Liver (tissue), 9 donors: ENCODE data around the gene ACTR1A. TPM values are rescaled to one million over a fixed set of nuclear protein-coding genes. Genes with fewer than 3 reads are reported as not detected.

Experiments
- DNase-seq: peaks from one replicate; pipeline ENCODE4 v3.0.0-alpha.2; 2017; ENCODE audit warnings: low spot score
- H3K27ac ChIP-seq, 2 donors: one replicate each; pipeline ENCODE4 v1.7.0; 2013; ENCODE audit warnings: inconsistent platforms in 2 of 2, low read length in 2 of 2, control low read depth in 1 of 2, low read depth in 1 of 2, mild to moderate bottlenecking in 1 of 2
- H3K27me3 ChIP-seq, 4 donors: one replicate each; pipeline versions ENCODE4 v1.6.1 to v1.7.0; 2013; ENCODE audit warnings: low read length in 3 of 4, inconsistent platforms in 1 of 4, mild to moderate bottlenecking in 1 of 4, moderate library complexity in 1 of 4; ENCODE audit not compliant: control insufficient read depth in 4 of 4, insufficient read depth in 4 of 4
- H3K36me3 ChIP-seq, 4 donors: one replicate each; pipeline versions ENCODE4 v1.6.1 to v1.7.0; 2013; ENCODE audit warnings: low read length in 3 of 4, mild to moderate bottlenecking in 3 of 4, low read depth in 1 of 4, moderate library complexity in 1 of 4; ENCODE audit not compliant: control insufficient read depth in 4 of 4, insufficient read depth in 3 of 4
- H3K4me1 ChIP-seq, 4 donors: one replicate each; pipeline versions ENCODE4 v1.6.1 to v1.7.0; 2013; ENCODE audit warnings: low read length in 3 of 4, mild to moderate bottlenecking in 3 of 4, moderate library complexity in 1 of 4; ENCODE audit not compliant: control insufficient read depth in 4 of 4, insufficient read depth in 4 of 4
- H3K4me3 ChIP-seq, 3 donors: one replicate each; pipeline versions ENCODE4 v1.6.1 to v1.7.0; 2013; ENCODE audit warnings: low read length in 3 of 3, control low read depth in 1 of 3, low read depth in 1 of 3, mild to moderate bottlenecking in 1 of 3
- H3K9ac ChIP-seq, 2 donors: one replicate each; pipeline ENCODE4 v1.7.0; 2013; ENCODE audit warnings: low read length in 2 of 2, mild to moderate bottlenecking in 2 of 2, moderate library complexity in 2 of 2, control low read depth in 1 of 2, low read depth in 1 of 2
- H3K9me3 ChIP-seq, 4 donors: one replicate each; pipeline versions ENCODE4 v1.6.1 to v1.7.0; 2013; ENCODE audit warnings: low read length in 3 of 4; ENCODE audit not compliant: control insufficient read depth in 4 of 4
- EGR1 ChIP-seq, 2 donors: IDR thresholded peaks; 2 replicates each; pipeline ENCODE4 v1.6.1; 2016 to 2018; ENCODE audit warnings: antibody characterized with exemption in 2 of 2, low read depth in 2 of 2
- FOXA2 ChIP-seq: IDR thresholded peaks from 2 replicates; pipeline ENCODE4 v1.6.1; 2016; ENCODE audit warnings: antibody characterized with exemption
- GABPA ChIP-seq, 2 donors: IDR thresholded peaks in 1 of 2; conservative IDR thresholded peaks in 1 of 2; 2 replicates each; pipeline ENCODE4 v1.6.1; 2016; ENCODE audit warnings: antibody characterized with exemption in 2 of 2, mild to moderate bottlenecking in 1 of 2, moderate library complexity in 1 of 2
- HNF4A ChIP-seq, 2 donors: conservative IDR thresholded peaks; 2 replicates each; pipeline ENCODE4 v1.6.1; 2016; ENCODE audit warnings: antibody characterized with exemption in 2 of 2, mild to moderate bottlenecking in 2 of 2
- HNF4G ChIP-seq: IDR thresholded peaks from 2 replicates; pipeline ENCODE4 v1.6.1; 2016; ENCODE audit warnings: antibody characterized with exemption
- JUND ChIP-seq, 2 donors: IDR thresholded peaks; 2 replicates each; pipeline ENCODE4 v1.6.1; 2016; ENCODE audit warnings: antibody characterized with exemption in 2 of 2
- NR2F2 ChIP-seq: IDR thresholded peaks from 2 replicates; pipeline ENCODE4 v1.6.1; 2016; ENCODE audit warnings: antibody characterized with exemption
- RAD21 ChIP-seq, 2 donors: IDR thresholded peaks; 2 replicates each; pipeline ENCODE4 v1.6.1; 2016; ENCODE audit warnings: antibody characterized with exemption in 2 of 2, mild to moderate bottlenecking in 2 of 2
- RXRA ChIP-seq, 2 donors: IDR thresholded peaks; 2 replicates each; pipeline ENCODE4 v1.6.1; 2017 to 2018; ENCODE audit warnings: antibody characterized with exemption in 2 of 2, mild to moderate bottlenecking in 1 of 2
- SP1 ChIP-seq: IDR thresholded peaks from 2 replicates; pipeline ENCODE4 v1.6.1; 2018; ENCODE audit warnings: antibody characterized with exemption, mild to moderate bottlenecking
- TAF1 ChIP-seq: conservative IDR thresholded peaks from 2 replicates; pipeline ENCODE4 v1.6.1; 2016; ENCODE audit warnings: antibody characterized with exemption, mild to moderate bottlenecking
- YY1 ChIP-seq: IDR thresholded peaks from 2 replicates; pipeline ENCODE4 v1.6.1; 2016; ENCODE audit warnings: antibody characterized with exemption, mild to moderate bottlenecking
- WGBS: extraction: QIAGEN DNeasy Blood & Tissue Kit; methylation state at CpG from one replicate; pipeline ENCODE4 v1.1.7; 2013; 5-methylcytosine and 5-hydroxymethylcytosine counted together
- polyA plus RNA-seq, 2 donors: library from polyadenylated mRNA; stranded (reverse) in 1 of 2; unstranded in 1 of 2; fragments of 200-250 nt in 1 of 2; fragments of >200 nt in 1 of 2; fragmentation: Nextera tagmentation in 1 of 2; extraction: Ambion mirVana in 1 of 2; gene quantifications; one replicate each; pipeline versions ENCODE4 v1.2.1 to v1.2.3, GENCODE V29; 2013 to 2015
- total RNA-seq, 2 donors: library from RNA; depleted of rRNA; stranded (reverse); fragments of >200 nt; gene quantifications; one replicate each; pipeline ENCODE4 v1.2.3, GENCODE V29; 2014
- TF ChIP-seq, protein P1 (sequence below): IDR thresholded peaks from 2 replicates; pipeline ENCODE4 v1.6.1; 2016; ENCODE audit warnings: antibody characterized with exemption
- TF ChIP-seq, protein P2 (sequence below): IDR thresholded peaks from 2 replicates; pipeline ENCODE4 v1.6.1; 2016; ENCODE audit warnings: antibody characterized with exemption
- TF ChIP-seq, protein P3 (sequence below): IDR thresholded peaks from 2 replicates; pipeline ENCODE4 v1.6.1; 2016; ENCODE audit warnings: antibody characterized with exemption, mild to moderate bottlenecking
- TF ChIP-seq, protein P4 (sequence below): IDR thresholded peaks from 2 replicates; pipeline ENCODE4 v1.6.1; 2016; ENCODE audit warnings: antibody characterized with exemption
- donor health status: healthy.
- donor health status: healthy.
- donor health status: healthy.
- donor health status: healthy.
- donor health status: healthy.

The ACTR1A gene
- total and polyA plus RNA-seq, 4 donors, result 24.5 to 51.9 (median 35.3) TPM

DNA sequence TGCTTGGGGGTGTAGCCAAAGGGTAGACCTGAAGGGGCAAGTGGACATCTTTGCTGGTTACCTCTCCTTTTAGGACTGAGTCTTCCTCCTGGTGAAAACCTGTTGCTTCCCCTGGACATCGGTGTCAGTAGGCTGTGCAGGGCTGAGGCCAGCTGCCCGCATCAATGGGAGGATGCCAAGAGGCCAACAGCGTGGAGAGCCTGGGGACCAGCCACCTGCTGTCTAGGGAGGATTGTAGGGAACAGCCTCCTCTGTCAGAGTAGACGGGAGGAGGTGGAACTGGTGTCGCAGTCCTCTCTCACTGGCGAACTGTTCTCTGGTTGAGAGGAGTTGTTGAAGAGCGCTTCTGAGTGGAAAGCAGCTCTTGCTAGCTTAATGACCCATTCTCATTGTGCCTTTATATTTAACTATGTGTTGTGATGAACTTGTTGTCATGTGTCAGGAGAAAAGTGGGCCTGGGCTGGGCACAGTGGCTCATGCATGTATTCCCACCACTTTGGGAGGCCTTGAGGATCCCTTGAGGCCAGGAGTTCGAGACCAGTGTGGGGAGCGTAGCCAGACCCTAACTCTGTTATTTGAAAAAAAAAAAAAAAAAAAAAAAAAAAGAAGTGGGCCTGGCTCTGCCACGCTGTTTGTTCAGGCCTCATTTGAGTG, 3.1 kb upstream of the ACTR1A start (continued):
- no peak for TF ChIP-seq HNF4A (conservative IDR thresholded peaks at IDR 0.05)
- TF ChIP-seq, protein P1, sequence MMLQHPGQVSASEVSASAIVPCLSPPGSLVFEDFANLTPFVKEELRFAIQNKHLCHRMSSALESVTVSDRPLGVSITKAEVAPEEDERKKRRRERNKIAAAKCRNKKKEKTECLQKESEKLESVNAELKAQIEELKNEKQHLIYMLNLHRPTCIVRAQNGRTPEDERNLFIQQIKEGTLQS, result no peak
- no peak for TF ChIP-seq EGR1 (IDR thresholded peaks at IDR 0.05; ENCODE audit: low read depth in 2 of 2)
- TF ChIP-seq NR2F2, result no peak
- no peak for TF ChIP-seq JUND (IDR thresholded peaks at IDR 0.05)
- no peak for TF ChIP-seq RXRA (IDR thresholded peaks at IDR 0.05)
- no peak for TF ChIP-seq TAF1
- TF ChIP-seq HNF4G, result no peak
- TF ChIP-seq FOXA2, result no peak
- TF ChIP-seq, protein P2, sequence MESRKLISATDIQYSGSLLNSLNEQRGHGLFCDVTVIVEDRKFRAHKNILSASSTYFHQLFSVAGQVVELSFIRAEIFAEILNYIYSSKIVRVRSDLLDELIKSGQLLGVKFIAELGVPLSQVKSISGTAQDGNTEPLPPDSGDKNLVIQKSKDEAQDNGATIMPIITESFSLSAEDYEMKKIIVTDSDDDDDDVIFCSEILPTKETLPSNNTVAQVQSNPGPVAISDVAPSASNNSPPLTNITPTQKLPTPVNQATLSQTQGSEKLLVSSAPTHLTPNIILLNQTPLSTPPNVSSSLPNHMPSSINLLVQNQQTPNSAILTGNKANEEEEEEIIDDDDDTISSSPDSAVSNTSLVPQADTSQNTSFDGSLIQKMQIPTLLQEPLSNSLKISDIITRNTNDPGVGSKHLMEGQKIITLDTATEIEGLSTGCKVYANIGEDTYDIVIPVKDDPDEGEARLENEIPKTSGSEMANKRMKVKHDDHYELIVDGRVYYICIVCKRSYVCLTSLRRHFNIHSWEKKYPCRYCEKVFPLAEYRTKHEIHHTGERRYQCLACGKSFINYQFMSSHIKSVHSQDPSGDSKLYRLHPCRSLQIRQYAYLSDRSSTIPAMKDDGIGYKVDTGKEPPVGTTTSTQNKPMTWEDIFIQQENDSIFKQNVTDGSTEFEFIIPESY, result no peak

DNA sequence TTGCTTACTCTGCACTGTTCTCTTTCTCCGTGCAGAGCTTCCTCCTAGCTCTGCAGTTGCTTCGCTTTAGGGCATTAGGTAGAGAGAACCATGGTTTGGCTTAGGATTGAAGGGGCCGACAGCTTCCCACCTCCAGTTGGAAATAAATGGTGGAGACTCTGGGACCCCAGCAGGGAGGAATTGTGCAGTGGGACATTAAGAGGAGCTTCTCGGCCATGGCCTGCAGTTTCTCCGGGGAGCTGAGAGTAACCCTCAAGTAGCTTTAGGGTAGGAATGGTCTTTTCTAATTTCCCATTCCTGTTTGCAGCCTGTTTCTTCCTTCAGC, 2.4 kb upstream of the ACTR1A start:
- 28% methylated on average over 5 of the region's 5 CpGs for WGBS
- Histone ChIP-seq H3K27ac (peak overlapping the region; percentile 54 to 72), H3K9me3 (no peaks in the 10 kb centered on the region), H3K9ac (peak overlapping the region; percentile 68 to 73), H3K4me3 (peak overlapping the region in 2 of 3 donors; percentile 72 to 94), H3K27me3 (no peaks in the 10 kb centered on the region), H3K36me3 (peaks cover 0 to 12% (median 7%) of the 10 kb centered on the region in 4 donors), H3K4me1 (peaks cover 6 to 34% (median 26%) of the 10 kb centered on the region in 4 donors)
- no peak for DNase-seq
- TF ChIP-seq RAD21 (IDR thresholded peaks at IDR 0.05), result peak in 1 of 2 donors; percentile 36
- no peak for TF ChIP-seq EGR1 (IDR thresholded peaks at IDR 0.05; ENCODE audit: low read depth in 2 of 2)
- TF ChIP-seq, protein P1, result no peak
- no peak for TF ChIP-seq HNF4G
- no peak for TF ChIP-seq HNF4A (conservative IDR thresholded peaks at IDR 0.05)
- no peak for TF ChIP-seq NR2F2
- TF ChIP-seq, protein P3, sequence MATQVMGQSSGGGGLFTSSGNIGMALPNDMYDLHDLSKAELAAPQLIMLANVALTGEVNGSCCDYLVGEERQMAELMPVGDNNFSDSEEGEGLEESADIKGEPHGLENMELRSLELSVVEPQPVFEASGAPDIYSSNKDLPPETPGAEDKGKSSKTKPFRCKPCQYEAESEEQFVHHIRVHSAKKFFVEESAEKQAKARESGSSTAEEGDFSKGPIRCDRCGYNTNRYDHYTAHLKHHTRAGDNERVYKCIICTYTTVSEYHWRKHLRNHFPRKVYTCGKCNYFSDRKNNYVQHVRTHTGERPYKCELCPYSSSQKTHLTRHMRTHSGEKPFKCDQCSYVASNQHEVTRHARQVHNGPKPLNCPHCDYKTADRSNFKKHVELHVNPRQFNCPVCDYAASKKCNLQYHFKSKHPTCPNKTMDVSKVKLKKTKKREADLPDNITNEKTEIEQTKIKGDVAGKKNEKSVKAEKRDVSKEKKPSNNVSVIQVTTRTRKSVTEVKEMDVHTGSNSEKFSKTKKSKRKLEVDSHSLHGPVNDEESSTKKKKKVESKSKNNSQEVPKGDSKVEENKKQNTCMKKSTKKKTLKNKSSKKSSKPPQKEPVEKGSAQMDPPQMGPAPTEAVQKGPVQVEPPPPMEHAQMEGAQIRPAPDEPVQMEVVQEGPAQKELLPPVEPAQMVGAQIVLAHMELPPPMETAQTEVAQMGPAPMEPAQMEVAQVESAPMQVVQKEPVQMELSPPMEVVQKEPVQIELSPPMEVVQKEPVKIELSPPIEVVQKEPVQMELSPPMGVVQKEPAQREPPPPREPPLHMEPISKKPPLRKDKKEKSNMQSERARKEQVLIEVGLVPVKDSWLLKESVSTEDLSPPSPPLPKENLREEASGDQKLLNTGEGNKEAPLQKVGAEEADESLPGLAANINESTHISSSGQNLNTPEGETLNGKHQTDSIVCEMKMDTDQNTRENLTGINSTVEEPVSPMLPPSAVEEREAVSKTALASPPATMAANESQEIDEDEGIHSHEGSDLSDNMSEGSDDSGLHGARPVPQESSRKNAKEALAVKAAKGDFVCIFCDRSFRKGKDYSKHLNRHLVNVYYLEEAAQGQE, result peak; percentile 10

DNA sequence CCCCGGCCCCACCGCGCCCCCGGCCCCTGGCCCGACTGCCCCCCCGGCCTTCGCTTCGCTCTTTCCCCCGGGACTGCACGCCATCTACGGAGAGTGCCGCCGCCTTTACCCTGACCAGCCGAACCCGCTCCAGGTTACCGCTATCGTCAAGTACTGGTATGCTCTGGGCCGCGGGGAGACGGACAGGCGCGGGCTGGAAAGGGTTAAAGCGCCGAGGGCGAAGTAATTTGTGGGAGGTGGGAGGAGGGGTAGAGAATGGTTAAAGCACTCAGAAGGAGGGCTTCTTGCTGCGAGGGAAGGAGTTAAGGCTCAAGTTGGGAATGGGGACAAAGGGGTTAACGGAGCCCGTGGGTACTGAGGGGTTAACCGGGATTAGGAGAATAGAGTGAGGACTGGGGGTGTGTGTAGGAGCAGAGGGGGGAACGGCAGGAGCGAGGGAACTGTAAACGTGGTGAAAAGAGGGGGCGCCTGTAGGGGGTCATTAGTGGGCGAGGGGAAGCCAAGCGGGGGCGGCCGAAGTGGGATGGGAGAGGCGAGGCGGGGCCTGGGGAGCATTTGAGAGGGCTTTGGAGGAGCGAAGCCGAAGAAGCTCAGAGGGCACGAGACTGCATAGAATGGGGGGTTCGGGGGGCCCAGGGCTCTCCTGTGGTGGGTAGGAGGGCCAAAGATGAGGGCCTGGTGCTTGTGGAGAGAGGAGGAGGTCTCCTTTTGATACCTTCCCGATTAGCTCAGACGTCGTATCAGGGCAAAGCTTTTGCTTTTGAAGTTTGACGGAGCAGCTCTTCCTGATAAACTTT, 1.9 kb upstream of the ACTR1A start:
- TF ChIP-seq, protein P4, sequence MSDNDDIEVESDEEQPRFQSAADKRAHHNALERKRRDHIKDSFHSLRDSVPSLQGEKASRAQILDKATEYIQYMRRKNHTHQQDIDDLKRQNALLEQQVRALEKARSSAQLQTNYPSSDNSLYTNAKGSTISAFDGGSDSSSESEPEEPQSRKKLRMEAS, result no peak
- TF ChIP-seq, protein P1, result no peak
- TF ChIP-seq NR2F2 (no peak), GABPA (IDR thresholded peaks at IDR 0.05 in 1 of 2, conservative IDR thresholded peaks at IDR 0.05 in 1 of 2) (no peak), EGR1 (IDR thresholded peaks at IDR 0.05; ENCODE audit: low read depth in 2 of 2) (no peak), YY1 (no peak), RAD21 (IDR thresholded peaks at IDR 0.05) (no peak), HNF4G (no peak), FOXA2 (no peak), SP1 (no peak)
- TF ChIP-seq, protein P2, result no peak
- peak overlapping the region; percentile 68 to 73 for H3K9ac ChIP-seq
- no peaks in the 10 kb centered on the region for H3K27me3 ChIP-seq
- H3K9me3 ChIP-seq, result no peaks in the 10 kb centered on the region
- peaks cover 0 to 8% (median 5%) of the 10 kb centered on the region in 4 donors for H3K36me3 ChIP-seq
- 2% methylated on average over 47 of the region's 47 CpGs for WGBS
- peaks cover 6 to 34% (median 26%) of the 10 kb centered on the region in 4 donors for H3K4me1 ChIP-seq
- H3K4me3 ChIP-seq, result peak overlapping the region; percentile 72 to 94 (median 85)
- DNase-seq, result peak; percentile 55
- H3K27ac ChIP-seq, result peak overlapping the region; percentile 54 to 72
